Gastroesophageal sphincter (tissue), 4 donors: ENCODE data around the gene SH3RF3. TPM values are rescaled to one million over a fixed set of nuclear protein-coding genes. Genes with fewer than 3 reads are reported as not detected.

Experiments
- ATAC-seq: fragments of 150-250 bp; one replicate; pipeline ENCODE4 v1.9.1; 2016; ENCODE audit warnings: mild to moderate bottlenecking, moderate library complexity
- H3K27ac ChIP-seq, 4 donors: fragments of 200-600 bp; sonication (generic) in 3 of 4; 1 replicate in 3 of 4; 2 replicates in 1 of 4; pipeline ENCODE4 v1.5.1; 2016 to 2019
- H3K27me3 ChIP-seq: fragments of 200-600 bp; sonication (generic); one replicate; pipeline ENCODE4 v1.5.1; 2019
- H3K36me3 ChIP-seq, 2 donors: fragments of 200-600 bp; sonication (generic); one replicate each; pipeline ENCODE4 v1.5.1; 2019; ENCODE audit warnings: control low read depth in 1 of 2
- H3K4me1 ChIP-seq, 3 donors: fragments of 200-600 bp; sonication (generic); 1 replicate in 2 of 3; 2 replicates in 1 of 3; pipeline ENCODE4 v1.5.1; 2016 to 2019; ENCODE audit warnings: control low read depth in 2 of 3
- H3K4me3 ChIP-seq, 2 donors: fragments of 200-600 bp; sonication (generic); one replicate each; pipeline ENCODE4 v1.5.1; 2019; ENCODE audit warnings: mild to moderate bottlenecking in 1 of 2, moderate library complexity in 1 of 2
- H3K9me3 ChIP-seq, 3 donors: fragments of 200-600 bp; sonication (generic); one replicate each; pipeline ENCODE4 v1.5.1; 2017 to 2019; ENCODE audit warnings: control low read depth in 2 of 3
- EP300 ChIP-seq: sonication (generic); formaldehyde crosslinking; IDR thresholded peaks from one replicate; pipeline ENCODE4 v1.6.1; 2017; ENCODE audit warnings: antibody characterized with exemption, mild to moderate bottlenecking
- POLR2A ChIP-seq, 2 donors: fragments of 450-650 bp; IDR thresholded peaks; one replicate each; pipeline ENCODE4 v1.6.1; 2017; ENCODE audit warnings: antibody characterized with exemption in 2 of 2, mild to moderate bottlenecking in 2 of 2, moderate library complexity in 1 of 2
- POLR2AphosphoS5 ChIP-seq: sonication (generic); formaldehyde crosslinking; IDR thresholded peaks from one replicate; pipeline ENCODE4 v1.6.1; 2017; ENCODE audit warnings: antibody characterized with exemption
- WGBS, 2 donors: methylation state at CpG; one replicate each; pipeline ENCODE4 v1.1.5; 2018; ENCODE audit warnings: low coverage in 1 of 2; 5-methylcytosine and 5-hydroxymethylcytosine counted together
- total RNA-seq, 4 donors: library from RNA; depleted of rRNA; stranded (reverse); fragments of >200 nt; gene quantifications; one replicate each; pipeline ENCODE4 v1.1.0, GENCODE V29; 2016
- TF ChIP-seq, protein P1 (sequence below), 4 experiments: fragments of 200-600 bp in 2 of 4; fragments of 450-650 bp in 2 of 4; sonication (generic) in 1 of 4; IDR thresholded peaks; one replicate each; pipeline ENCODE4 v1.5.1; 2017 to 2019; ENCODE audit warnings: antibody characterized with exemption in 4 of 4, mild to moderate bottlenecking in 2 of 4, moderate library complexity in 2 of 4

Gene SH3RF3
- total RNA-seq, 4 donors from 2014 or later: 10.1 to 15.8 (median 13.2) TPM

- Histone ChIP-seq H3K27ac (no peak overlapping the region), H3K4me3 (no peak overlapping the region), H3K9me3 (peaks cover 0 to 32% (median 0%) of the 10 kb centered on the region in 3 donors), H3K36me3 (peaks cover 0 to 10% of the 10 kb centered on the region in 2 donors), H3K4me1 (peaks cover 0 to 30% (median 0%) of the 10 kb centered on the region in 3 donors), H3K27me3 (no peaks in the 10 kb centered on the region)
- no peak for ATAC-seq
- TF ChIP-seq POLR2A (IDR thresholded peaks at IDR 0.05) (no peak), EP300 (no peak), POLR2AphosphoS5 (no peak)
- TF ChIP-seq, protein P1, sequence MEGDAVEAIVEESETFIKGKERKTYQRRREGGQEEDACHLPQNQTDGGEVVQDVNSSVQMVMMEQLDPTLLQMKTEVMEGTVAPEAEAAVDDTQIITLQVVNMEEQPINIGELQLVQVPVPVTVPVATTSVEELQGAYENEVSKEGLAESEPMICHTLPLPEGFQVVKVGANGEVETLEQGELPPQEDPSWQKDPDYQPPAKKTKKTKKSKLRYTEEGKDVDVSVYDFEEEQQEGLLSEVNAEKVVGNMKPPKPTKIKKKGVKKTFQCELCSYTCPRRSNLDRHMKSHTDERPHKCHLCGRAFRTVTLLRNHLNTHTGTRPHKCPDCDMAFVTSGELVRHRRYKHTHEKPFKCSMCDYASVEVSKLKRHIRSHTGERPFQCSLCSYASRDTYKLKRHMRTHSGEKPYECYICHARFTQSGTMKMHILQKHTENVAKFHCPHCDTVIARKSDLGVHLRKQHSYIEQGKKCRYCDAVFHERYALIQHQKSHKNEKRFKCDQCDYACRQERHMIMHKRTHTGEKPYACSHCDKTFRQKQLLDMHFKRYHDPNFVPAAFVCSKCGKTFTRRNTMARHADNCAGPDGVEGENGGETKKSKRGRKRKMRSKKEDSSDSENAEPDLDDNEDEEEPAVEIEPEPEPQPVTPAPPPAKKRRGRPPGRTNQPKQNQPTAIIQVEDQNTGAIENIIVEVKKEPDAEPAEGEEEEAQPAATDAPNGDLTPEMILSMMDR (IDR thresholded peaks at IDR 0.05): no peak
Measured at GRCh38 chr2:109444916-109445315, 315.9 kb downstream of the SH3RF3 start.

- TF ChIP-seq, protein P1 (IDR thresholded peaks at IDR 0.05): no peak
- WGBS, 2 donors: 97 to 100% methylated on average over 3 to 6 of the region's 20 CpGs
- H3K9me3 ChIP-seq: peaks cover 0 to 24% (median 0%) of the 10 kb centered on the region in 3 donors
- ATAC-seq: no peak
- peaks cover 0 to 42% (median 0%) of the 10 kb centered on the region in 3 donors for H3K4me1 ChIP-seq
- H3K4me3 ChIP-seq: no peak overlapping the region
- H3K36me3 ChIP-seq: peaks cover 0 to 13% of the 10 kb centered on the region in 2 donors
- no peaks in the 10 kb centered on the region for H3K27me3 ChIP-seq
- peak overlapping the region in 3 of 4 donors; percentile 37 to 66 (median 65) for H3K27ac ChIP-seq
Measured at GRCh38 chr2:109446278-109447131, 317.5 kb downstream of the SH3RF3 start.

- TF ChIP-seq POLR2AphosphoS5: peak; percentile 54
- no peak for TF ChIP-seq POLR2A (IDR thresholded peaks at IDR 0.05)
- no peak for TF ChIP-seq EP300
- TF ChIP-seq, protein P1 (IDR thresholded peaks at IDR 0.05): no peak
- no peak for ATAC-seq
- Histone ChIP-seq H3K27me3 (no peaks in the 10 kb centered on the region), H3K4me1 (peaks cover 0 to 42% (median 0%) of the 10 kb centered on the region in 3 donors), H3K27ac (peak overlapping the region in 3 of 4 donors; percentile 37 to 65 (median 39)), H3K4me3 (no peak overlapping the region), H3K9me3 (peaks cover 0 to 17% (median 0%) of the 10 kb centered on the region in 3 donors), H3K36me3 (peaks cover 0 to 20% of the 10 kb centered on the region in 2 donors)
- 42 to 47% methylated on average over 9 of the region's 9 CpGs for WGBS, 2 donors
Measured at GRCh38 chr2:109447251-109447661, 318.3 kb downstream of the SH3RF3 start.

GRCh38 chr2:109447776-109448175 lies 318.8 kb downstream of the SH3RF3 start:
- H3K36me3 ChIP-seq: peaks cover 0 to 18% of the 10 kb centered on the region in 2 donors
- ATAC-seq: no peak
- no peak overlapping the region for H3K4me3 ChIP-seq
- 60 to 100% methylated on average over 1 of the region's 6 CpGs for WGBS, 2 donors
- no peaks in the 10 kb centered on the region for H3K27me3 ChIP-seq
- H3K27ac ChIP-seq: peak overlapping the region in 1 of 4 donors; percentile 37
- H3K9me3 ChIP-seq: peaks cover 0 to 12% (median 0%) of the 10 kb centered on the region in 3 donors
- TF ChIP-seq, protein P1 (IDR thresholded peaks at IDR 0.05): no peak
- no peak for TF ChIP-seq POLR2A (IDR thresholded peaks at IDR 0.05)
- TF ChIP-seq EP300: no peak
- no peak for TF ChIP-seq POLR2AphosphoS5
- H3K4me1 ChIP-seq: peaks cover 0 to 42% (median 0%) of the 10 kb centered on the region in 3 donors

DNA sequence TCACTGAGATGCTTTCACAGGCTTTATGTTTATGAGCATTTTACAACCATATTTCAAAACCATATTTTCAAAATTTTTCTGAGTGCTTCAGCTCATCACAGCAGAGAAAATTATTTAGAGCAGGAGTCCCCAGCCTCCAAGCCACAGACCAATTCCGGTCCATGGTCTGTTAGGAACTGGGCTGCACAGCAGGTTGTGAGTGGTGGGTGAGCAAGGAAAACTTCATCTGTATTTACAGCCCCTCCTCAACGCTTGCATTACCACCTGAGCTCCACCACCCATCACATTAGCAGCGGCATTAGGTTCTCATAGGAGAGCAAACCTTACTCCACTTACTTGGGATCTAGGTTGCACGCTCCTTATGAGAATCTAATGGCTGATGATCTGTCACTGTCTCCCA lies 319.2 kb downstream of the SH3RF3 start:
- WGBS, 2 donors: 92 to 93% methylated on average over 3 to 4 of the region's 4 CpGs
- H3K4me1 ChIP-seq: peaks cover 0 to 42% (median 0%) of the 10 kb centered on the region in 3 donors
- TF ChIP-seq POLR2AphosphoS5 (no peak), POLR2A (IDR thresholded peaks at IDR 0.05) (no peak), EP300 (no peak)
- TF ChIP-seq, protein P1 (IDR thresholded peaks at IDR 0.05): no peak
- ATAC-seq: no peak
- peaks cover 0 to 7% (median 0%) of the 10 kb centered on the region in 3 donors for H3K9me3 ChIP-seq
- H3K27me3 ChIP-seq: no peaks in the 10 kb centered on the region
- H3K36me3 ChIP-seq: peaks cover 0 to 14% of the 10 kb centered on the region in 2 donors
- H3K4me3 ChIP-seq: no peak overlapping the region
- no peak overlapping the region for H3K27ac ChIP-seq
